Activated naive CD4-positive, alpha-beta T cell treated with anti-CD3 and anti-CD28 coated beads, Interleukin-2, amount 50 U/mL, for 16 hours (primary cell): Measurements from ENCODE around the gene CLIP1.

Experiments
- DNase-seq: peaks from one replicate; pipeline ENCODE4 v3.0.0-alpha.2; 2020

CLIP1 gene

DNA sequence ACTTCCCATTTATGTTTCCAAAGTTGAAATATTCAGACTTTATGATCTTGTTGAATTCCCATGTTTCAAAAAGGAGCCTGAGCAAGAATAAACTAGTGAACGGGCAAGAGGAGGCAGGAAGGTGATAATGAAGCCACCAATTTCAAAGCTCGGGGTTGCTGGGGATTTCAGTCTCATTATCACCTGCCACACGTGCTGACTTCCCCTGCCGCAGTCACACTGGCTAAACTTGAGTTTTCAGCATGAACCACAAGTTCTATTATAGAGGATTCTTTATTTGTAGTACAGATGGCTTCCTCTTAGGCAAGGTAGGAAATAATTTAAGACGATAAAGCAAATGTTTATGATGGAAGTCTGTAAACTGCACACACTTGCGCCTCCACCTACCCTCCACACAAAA is 178.5 kb downstream of the CLIP1 start:
- no peak for DNase-seq

- DNase-seq, result no peak
Observed at GRCh38 chr12:122238861-122239260, 183.6 kb downstream of the CLIP1 start.

GRCh38 chr12:122235741-122236140 is 186.7 kb downstream of the CLIP1 start:
- no peak for DNase-seq

DNA sequence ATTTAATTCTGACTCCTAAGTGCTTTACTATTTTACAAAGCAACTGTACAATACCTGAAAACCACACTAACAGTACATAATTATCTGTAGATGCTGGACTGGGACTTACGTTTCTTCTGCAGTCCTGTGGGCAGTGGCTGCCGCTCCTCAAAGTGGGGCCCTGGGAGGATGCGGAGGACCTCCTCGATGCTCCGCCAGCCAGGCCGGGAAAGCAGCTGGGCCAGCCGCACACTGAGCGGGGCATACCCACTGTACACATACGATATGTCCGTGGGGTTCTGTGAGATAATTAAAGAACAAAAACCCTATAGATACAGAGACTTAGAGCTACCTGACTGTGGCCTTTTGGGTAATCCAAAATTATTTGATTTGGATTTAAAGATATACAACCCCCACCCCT is 189.8 kb downstream of the CLIP1 start:
- no peak for DNase-seq

GRCh38 chr12:122230798-122231197 is 191.7 kb downstream of the CLIP1 start:
- no peak for DNase-seq

- DNase-seq, result no peak
Observed at GRCh38 chr12:122228092-122228491, 194.4 kb downstream of the CLIP1 start.

DNA sequence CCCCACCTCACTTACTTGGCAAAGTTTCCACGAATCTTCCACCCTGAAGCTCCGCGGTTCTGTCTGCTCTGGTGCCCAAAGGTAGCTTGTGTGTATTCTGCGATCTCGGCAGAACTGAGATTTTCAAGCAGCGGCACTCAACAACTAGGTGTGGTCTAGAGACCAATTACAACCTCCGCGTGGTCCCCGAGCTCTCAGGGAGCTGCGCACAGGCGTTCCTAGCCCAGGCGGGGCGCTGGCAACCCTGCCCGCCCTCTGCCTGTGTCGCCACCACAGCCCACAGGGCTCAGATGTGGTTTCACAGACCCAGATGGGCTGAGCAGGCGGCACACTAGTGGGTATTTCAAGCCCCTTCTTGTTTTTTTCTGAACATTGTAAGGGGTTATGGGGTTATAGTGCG is 195.1 kb downstream of the CLIP1 start:
- no peak for DNase-seq

- DNase-seq, result no peak
Observed at GRCh38 chr12:122226366-122227125, 195.9 kb downstream of the CLIP1 start.

GRCh38 chr12:122225683-122226365 is 196.6 kb downstream of the CLIP1 start, which contains the start of gene DIABLO:
Gene DIABLO, minus strand, starts transcription at chr12:122226052. Its CDS starts 38 bp downstream, at chr12:122226014.
- DNase-seq, result peak; percentile 100
